ENCODE results near the gene HLA-DPA1.

DNA sequence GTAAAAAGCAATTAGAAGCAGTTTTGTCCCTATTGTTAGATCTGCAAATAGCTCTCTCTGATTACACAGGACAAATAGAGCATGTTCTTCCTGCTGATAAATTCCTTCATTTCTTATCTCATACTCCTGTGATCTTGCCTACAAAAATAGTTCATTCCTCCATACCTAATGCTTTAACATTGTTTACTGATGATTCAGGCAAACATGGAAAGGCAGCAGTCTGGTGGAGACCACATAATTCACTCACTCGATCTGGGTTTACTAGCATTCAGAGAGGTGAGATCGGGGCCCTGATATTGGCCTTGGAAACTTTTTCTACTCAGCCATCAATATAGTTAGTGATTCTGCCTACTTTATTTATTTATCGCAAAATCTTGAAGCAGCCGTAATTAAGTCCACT lies 20.2 kb downstream of the HLA-DPA1 start:
- TF ChIP-seq EZH2 (IDR thresholded peaks at IDR 0.05) (no peak), POLR2AphosphoS5 (IDR thresholded peaks at IDR 0.05; ENCODE audit: borderline replicate concordance, low read depth, low read length) (no peak), FOXP2 (optimal IDR thresholded peaks at IDR 0.05; ENCODE audit: control extremely low read depth, extremely low read length, insufficient read depth) (no peak)
